IMR-90 (cell line): ENCODE data around the gene PFN2.

Source experiments
- CEBPB ChIP-seq: IDR thresholded peaks from 2 replicates; pipeline ENCODE4 v1.6.1; 2012; ENCODE audit warnings: low read depth, low read length, improper control_type of control experiment
- CHD1 ChIP-seq: IDR thresholded peaks from 2 replicates; pipeline ENCODE4 v1.6.1; 2012; ENCODE audit warnings: low read depth, low read length, improper control_type of control experiment
- MAFK ChIP-seq: IDR thresholded peaks from 2 replicates; pipeline ENCODE4 v1.6.1; 2012; ENCODE audit warnings: low read depth, low read length, improper control_type of control experiment
- MXI1 ChIP-seq: IDR thresholded peaks from 2 replicates; pipeline ENCODE4 v1.6.1; 2012; ENCODE audit warnings: low read depth, mild to moderate bottlenecking, low read length, moderate library complexity, borderline replicate concordance
- POLR2A ChIP-seq: IDR thresholded peaks from 2 replicates; pipeline ENCODE4 v1.6.1; 2012; ENCODE audit warnings: mild to moderate bottlenecking, low read depth, low read length
- RAD21 ChIP-seq: IDR thresholded peaks from 2 replicates; pipeline ENCODE4 v1.6.1; 2012; ENCODE audit warnings: low read length, improper control_type of control experiment
- RCOR1 ChIP-seq: IDR thresholded peaks from 2 replicates; pipeline ENCODE4 v1.6.1; 2012; ENCODE audit warnings: mild to moderate bottlenecking, low read length, improper control_type of control experiment; ENCODE audit not compliant: insufficient replicate concordance
- RFX5 ChIP-seq: IDR thresholded peaks from 2 replicates; pipeline ENCODE4 v1.8.0; 2012; ENCODE audit warnings: low read depth, mild to moderate bottlenecking, low read length, moderate library complexity
- TF ChIP-seq, protein P1 (sequence below): conservative IDR thresholded peaks from 2 replicates; pipeline ENCODE4 v1.5.1; 2012; ENCODE audit warnings: mild to moderate bottlenecking, low read depth, low read length, improper control_type of control experiment
- TF ChIP-seq, protein P2 (sequence below): fragments of 150-350 bp; IDR thresholded peaks from 2 replicates; pipeline ENCODE4 v1.6.1; 2017; ENCODE audit warnings: mild to moderate bottlenecking, antibody characterized with exemption, low read length, low read depth
- TF ChIP-seq, protein P3 (sequence below): fragments of 150-350 bp; IDR thresholded peaks from 2 replicates; pipeline ENCODE4 v1.6.1; 2016; ENCODE audit warnings: low read depth, mild to moderate bottlenecking, low read length, moderate library complexity, borderline replicate concordance

DNA sequence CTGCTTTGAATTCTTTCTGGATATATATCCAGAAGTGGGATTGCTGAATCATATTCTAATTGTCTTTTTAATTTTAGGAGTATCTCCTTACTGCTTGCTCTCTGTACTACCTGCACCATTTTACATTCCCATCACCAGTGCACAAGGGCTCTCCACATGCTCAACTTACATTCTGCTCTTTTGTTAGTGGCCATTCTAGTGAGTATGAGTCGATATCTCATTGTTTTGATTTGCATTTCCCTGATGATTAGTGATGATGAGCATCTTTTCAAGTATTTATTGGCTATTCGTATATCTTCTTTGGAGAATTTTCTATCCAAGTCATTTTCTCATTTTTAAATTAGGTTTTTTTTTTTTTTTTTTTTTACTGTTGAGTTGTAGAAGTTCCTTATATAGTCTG is 29.5 kb downstream of the PFN2 start:
- TF ChIP-seq CHD1, result no peak
- TF ChIP-seq, protein P1, sequence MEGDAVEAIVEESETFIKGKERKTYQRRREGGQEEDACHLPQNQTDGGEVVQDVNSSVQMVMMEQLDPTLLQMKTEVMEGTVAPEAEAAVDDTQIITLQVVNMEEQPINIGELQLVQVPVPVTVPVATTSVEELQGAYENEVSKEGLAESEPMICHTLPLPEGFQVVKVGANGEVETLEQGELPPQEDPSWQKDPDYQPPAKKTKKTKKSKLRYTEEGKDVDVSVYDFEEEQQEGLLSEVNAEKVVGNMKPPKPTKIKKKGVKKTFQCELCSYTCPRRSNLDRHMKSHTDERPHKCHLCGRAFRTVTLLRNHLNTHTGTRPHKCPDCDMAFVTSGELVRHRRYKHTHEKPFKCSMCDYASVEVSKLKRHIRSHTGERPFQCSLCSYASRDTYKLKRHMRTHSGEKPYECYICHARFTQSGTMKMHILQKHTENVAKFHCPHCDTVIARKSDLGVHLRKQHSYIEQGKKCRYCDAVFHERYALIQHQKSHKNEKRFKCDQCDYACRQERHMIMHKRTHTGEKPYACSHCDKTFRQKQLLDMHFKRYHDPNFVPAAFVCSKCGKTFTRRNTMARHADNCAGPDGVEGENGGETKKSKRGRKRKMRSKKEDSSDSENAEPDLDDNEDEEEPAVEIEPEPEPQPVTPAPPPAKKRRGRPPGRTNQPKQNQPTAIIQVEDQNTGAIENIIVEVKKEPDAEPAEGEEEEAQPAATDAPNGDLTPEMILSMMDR, result no peak
- TF ChIP-seq, protein P2, sequence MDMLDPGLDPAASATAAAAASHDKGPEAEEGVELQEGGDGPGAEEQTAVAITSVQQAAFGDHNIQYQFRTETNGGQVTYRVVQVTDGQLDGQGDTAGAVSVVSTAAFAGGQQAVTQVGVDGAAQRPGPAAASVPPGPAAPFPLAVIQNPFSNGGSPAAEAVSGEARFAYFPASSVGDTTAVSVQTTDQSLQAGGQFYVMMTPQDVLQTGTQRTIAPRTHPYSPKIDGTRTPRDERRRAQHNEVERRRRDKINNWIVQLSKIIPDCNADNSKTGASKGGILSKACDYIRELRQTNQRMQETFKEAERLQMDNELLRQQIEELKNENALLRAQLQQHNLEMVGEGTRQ, result no peak
- no peak for TF ChIP-seq POLR2A
- TF ChIP-seq CEBPB, result no peak
- no peak for TF ChIP-seq MXI1
- TF ChIP-seq, protein P3, sequence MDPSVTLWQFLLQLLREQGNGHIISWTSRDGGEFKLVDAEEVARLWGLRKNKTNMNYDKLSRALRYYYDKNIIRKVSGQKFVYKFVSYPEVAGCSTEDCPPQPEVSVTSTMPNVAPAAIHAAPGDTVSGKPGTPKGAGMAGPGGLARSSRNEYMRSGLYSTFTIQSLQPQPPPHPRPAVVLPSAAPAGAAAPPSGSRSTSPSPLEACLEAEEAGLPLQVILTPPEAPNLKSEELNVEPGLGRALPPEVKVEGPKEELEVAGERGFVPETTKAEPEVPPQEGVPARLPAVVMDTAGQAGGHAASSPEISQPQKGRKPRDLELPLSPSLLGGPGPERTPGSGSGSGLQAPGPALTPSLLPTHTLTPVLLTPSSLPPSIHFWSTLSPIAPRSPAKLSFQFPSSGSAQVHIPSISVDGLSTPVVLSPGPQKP, result no peak
- TF ChIP-seq RCOR1, result no peak
- TF ChIP-seq RFX5, result no peak
- TF ChIP-seq RAD21, result no peak
- TF ChIP-seq MAFK, result no peak
